ENCODE results near the gene KAT6B. TPM values are rescaled to one million over a fixed set of nuclear protein-coding genes. Genes with fewer than 3 reads are reported as not detected.

KAT6B gene
- total and polyA plus RNA-seq, 4 donors, result 8.5 to 47.5 (median 21.4) TPM

- H3K27ac ChIP-seq (ENCODE audit: low read depth in 1 of 2, low read length in 2 of 2), result peak overlapping the region in 1 of 2 donors; percentile 22
- H3K4me3 ChIP-seq (ENCODE audit: low read length in 2 of 2), result no peak overlapping the region
- DNase-seq (no peak), ATAC-seq (ENCODE audit: low FRiP score) (no peak)
- peaks cover 0 to 9% of the 10 kb centered on the region in 2 donors for H3K4me1 ChIP-seq (ENCODE audit: control insufficient read depth in 1 of 2, insufficient read depth in 2 of 2, low read length in 2 of 2)
- WGBS, 2 donors, result 20 to 21% methylated on average over 5 of the region's 5 CpGs
- H3K9me3 ChIP-seq (ENCODE audit: control insufficient read depth, low read length), result no peaks in the 10 kb centered on the region
- H3K27me3 ChIP-seq (ENCODE audit: control insufficient read depth in 1 of 2, insufficient read depth in 2 of 2, low read length in 1 of 2), result no peaks in the 10 kb centered on the region
- intact Hi-C loops (cut with DNase I), result no loop called here
- peaks cover 0 to 2% of the 10 kb centered on the region in 2 donors for H3K36me3 ChIP-seq (ENCODE audit: control insufficient read depth in 1 of 2, insufficient read depth in 2 of 2, low read length in 1 of 2)
Observed at GRCh38 chr10:74988832-74989561, 162.6 kb downstream of the KAT6B start.

- Histone ChIP-seq H3K9me3 (ENCODE audit: control insufficient read depth, low read length) (no peaks in the 10 kb centered on the region), H3K36me3 (ENCODE audit: control insufficient read depth in 1 of 2, insufficient read depth in 2 of 2, low read length in 1 of 2) (peaks cover 0 to 4% of the 10 kb centered on the region in 2 donors), H3K4me1 (ENCODE audit: control insufficient read depth in 1 of 2, insufficient read depth in 2 of 2, low read length in 2 of 2) (peaks cover 0 to 9% of the 10 kb centered on the region in 2 donors), H3K4me3 (ENCODE audit: low read length in 2 of 2) (no peak overlapping the region), H3K27me3 (ENCODE audit: control insufficient read depth in 1 of 2, insufficient read depth in 2 of 2, low read length in 1 of 2) (no peaks in the 10 kb centered on the region), H3K27ac (ENCODE audit: low read depth in 1 of 2, low read length in 2 of 2) (no peak overlapping the region)
- DNase-seq, result no peak
- intact Hi-C loops (cut with DNase I), result no loop called here
- no peak for ATAC-seq (ENCODE audit: low FRiP score)
Observed at GRCh38 chr10:74991435-74991834, 165.0 kb downstream of the KAT6B start.

- Histone ChIP-seq H3K4me3 (ENCODE audit: low read length in 2 of 2) (no peak overlapping the region), H3K36me3 (ENCODE audit: control insufficient read depth in 1 of 2, insufficient read depth in 2 of 2, low read length in 1 of 2) (peaks cover 0 to 4% of the 10 kb centered on the region in 2 donors), H3K9me3 (ENCODE audit: control insufficient read depth, low read length) (no peaks in the 10 kb centered on the region), H3K4me1 (ENCODE audit: control insufficient read depth in 1 of 2, insufficient read depth in 2 of 2, low read length in 2 of 2) (peaks cover 0 to 9% of the 10 kb centered on the region in 2 donors), H3K27me3 (ENCODE audit: control insufficient read depth in 1 of 2, insufficient read depth in 2 of 2, low read length in 1 of 2) (no peaks in the 10 kb centered on the region), H3K27ac (ENCODE audit: low read depth in 1 of 2, low read length in 2 of 2) (no peak overlapping the region)
- WGBS, 2 donors, result 95 to 99% methylated on average over 3 of the region's 3 CpGs
- intact Hi-C loops (cut with DNase I), result no loop called here
- no peak for ATAC-seq (ENCODE audit: low FRiP score)
- no peak for DNase-seq
Observed at GRCh38 chr10:74992068-74992467, 165.7 kb downstream of the KAT6B start.

- no peak for ATAC-seq (ENCODE audit: low FRiP score)
- intact Hi-C loops (cut with DNase I), result no loop called here
- 79 to 88% methylated on average over 3 of the region's 3 CpGs for WGBS, 2 donors
- DNase-seq, result no peak
- Histone ChIP-seq H3K9me3 (ENCODE audit: control insufficient read depth, low read length) (no peaks in the 10 kb centered on the region), H3K4me3 (ENCODE audit: low read length in 2 of 2) (no peak overlapping the region), H3K27me3 (ENCODE audit: control insufficient read depth in 1 of 2, insufficient read depth in 2 of 2, low read length in 1 of 2) (no peaks in the 10 kb centered on the region), H3K36me3 (ENCODE audit: control insufficient read depth in 1 of 2, insufficient read depth in 2 of 2, low read length in 1 of 2) (peaks cover 0 to 4% of the 10 kb centered on the region in 2 donors), H3K27ac (ENCODE audit: low read depth in 1 of 2, low read length in 2 of 2) (no peak overlapping the region), H3K4me1 (ENCODE audit: control insufficient read depth in 1 of 2, insufficient read depth in 2 of 2, low read length in 2 of 2) (no peaks in the 10 kb centered on the region)
Observed at GRCh38 chr10:74993649-74994048, 167.2 kb downstream of the KAT6B start.

GRCh38 chr10:74994854-74995253 lies 168.5 kb downstream of the KAT6B start:
- H3K9me3 ChIP-seq (ENCODE audit: control insufficient read depth, low read length), result no peaks in the 10 kb centered on the region
- H3K4me3 ChIP-seq (ENCODE audit: low read length in 2 of 2), result no peak overlapping the region
- peaks cover 0 to 4% of the 10 kb centered on the region in 2 donors for H3K36me3 ChIP-seq (ENCODE audit: control insufficient read depth in 1 of 2, insufficient read depth in 2 of 2, low read length in 1 of 2)
- intact Hi-C loops (cut with DNase I), result no loop called here
- DNase-seq, result no peak
- H3K27me3 ChIP-seq (ENCODE audit: control insufficient read depth in 1 of 2, insufficient read depth in 2 of 2, low read length in 1 of 2), result no peaks in the 10 kb centered on the region
- no peak for ATAC-seq (ENCODE audit: low FRiP score)
- H3K4me1 ChIP-seq (ENCODE audit: control insufficient read depth in 1 of 2, insufficient read depth in 2 of 2, low read length in 2 of 2), result no peaks in the 10 kb centered on the region
- WGBS, 2 donors, result 97 to 99% methylated on average over 3 of the region's 3 CpGs
- no peak overlapping the region for H3K27ac ChIP-seq (ENCODE audit: low read depth in 1 of 2, low read length in 2 of 2)

GRCh38 chr10:74995806-74996205 lies 169.4 kb downstream of the KAT6B start:
- WGBS, 2 donors, result 93 to 94% methylated on average over 4 of the region's 4 CpGs
- ATAC-seq (ENCODE audit: low FRiP score), result no peak
- DNase-seq, result no peak
- no peak overlapping the region for H3K27ac ChIP-seq (ENCODE audit: low read depth in 1 of 2, low read length in 2 of 2)
- no peaks in the 10 kb centered on the region for H3K9me3 ChIP-seq (ENCODE audit: control insufficient read depth, low read length)
- H3K36me3 ChIP-seq (ENCODE audit: control insufficient read depth in 1 of 2, insufficient read depth in 2 of 2, low read length in 1 of 2), result peaks cover 0 to 4% of the 10 kb centered on the region in 2 donors
- intact Hi-C loops (cut with DNase I), result no loop called here
- H3K4me3 ChIP-seq (ENCODE audit: low read length in 2 of 2), result no peak overlapping the region
- H3K4me1 ChIP-seq (ENCODE audit: control insufficient read depth in 1 of 2, insufficient read depth in 2 of 2, low read length in 2 of 2), result no peaks in the 10 kb centered on the region
- no peaks in the 10 kb centered on the region for H3K27me3 ChIP-seq (ENCODE audit: control insufficient read depth in 1 of 2, insufficient read depth in 2 of 2, low read length in 1 of 2)

GRCh38 chr10:74997163-74997562 lies 170.8 kb downstream of the KAT6B start:
- Histone ChIP-seq H3K27me3 (ENCODE audit: control insufficient read depth in 1 of 2, insufficient read depth in 2 of 2, low read length in 1 of 2) (no peaks in the 10 kb centered on the region), H3K9me3 (ENCODE audit: control insufficient read depth, low read length) (no peaks in the 10 kb centered on the region), H3K27ac (ENCODE audit: low read depth in 1 of 2, low read length in 2 of 2) (no peak overlapping the region), H3K4me3 (ENCODE audit: low read length in 2 of 2) (no peak overlapping the region), H3K4me1 (ENCODE audit: control insufficient read depth in 1 of 2, insufficient read depth in 2 of 2, low read length in 2 of 2) (no peaks in the 10 kb centered on the region), H3K36me3 (ENCODE audit: control insufficient read depth in 1 of 2, insufficient read depth in 2 of 2, low read length in 1 of 2) (peaks cover 0 to 4% of the 10 kb centered on the region in 2 donors)
- DNase-seq (no peak), ATAC-seq (ENCODE audit: low FRiP score) (no peak)
- WGBS, 2 donors, result 84 to 92% methylated on average over 4 of the region's 4 CpGs
- intact Hi-C loops (cut with DNase I), result no loop called here

GRCh38 chr10:75000748-75001321 lies 174.4 kb downstream of the KAT6B start:
- ATAC-seq (ENCODE audit: low FRiP score) (no peak), DNase-seq (no peak)
- Histone ChIP-seq H3K4me3 (ENCODE audit: low read length in 2 of 2) (no peak overlapping the region), H3K27ac (ENCODE audit: low read depth in 1 of 2, low read length in 2 of 2) (no peak overlapping the region), H3K9me3 (ENCODE audit: control insufficient read depth, low read length) (no peaks in the 10 kb centered on the region), H3K4me1 (ENCODE audit: control insufficient read depth in 1 of 2, insufficient read depth in 2 of 2, low read length in 2 of 2) (no peaks in the 10 kb centered on the region), H3K27me3 (ENCODE audit: control insufficient read depth in 1 of 2, insufficient read depth in 2 of 2, low read length in 1 of 2) (no peaks in the 10 kb centered on the region), H3K36me3 (ENCODE audit: control insufficient read depth in 1 of 2, insufficient read depth in 2 of 2, low read length in 1 of 2) (peaks cover 0 to under 1% of the 10 kb centered on the region in 2 donors)
- intact Hi-C loops (cut with DNase I), result no loop called here
- 87 to 90% methylated on average over 10 of the region's 10 CpGs for WGBS, 2 donors

GRCh38 chr10:75001715-75002350 lies 175.4 kb downstream of the KAT6B start:
- intact Hi-C loops (cut with DNase I), result no loop called here
- no peak for ATAC-seq (ENCODE audit: low FRiP score)
- 83 to 90% methylated on average over 5 of the region's 5 CpGs for WGBS, 2 donors

More at GRCh38 chr10:75001715-75002350, 175.4 kb downstream of the KAT6B start:
- Histone ChIP-seq H3K36me3 (ENCODE audit: control insufficient read depth in 1 of 2, insufficient read depth in 2 of 2, low read length in 1 of 2) (no peaks in the 10 kb centered on the region), H3K9me3 (ENCODE audit: control insufficient read depth, low read length) (no peaks in the 10 kb centered on the region), H3K4me1 (ENCODE audit: control insufficient read depth in 1 of 2, insufficient read depth in 2 of 2, low read length in 2 of 2) (no peaks in the 10 kb centered on the region), H3K27me3 (ENCODE audit: control insufficient read depth in 1 of 2, insufficient read depth in 2 of 2, low read length in 1 of 2) (no peaks in the 10 kb centered on the region), H3K27ac (ENCODE audit: low read depth in 1 of 2, low read length in 2 of 2) (no peak overlapping the region), H3K4me3 (ENCODE audit: low read length in 2 of 2) (no peak overlapping the region)
- DNase-seq, result no peak

Data from aorta (tissue), 5 donors.